ENCODE measurements around the gene IFNGR2.
"Not testable (repeated sequence)": the region's sequence is repeated elsewhere in the genome, so short reads cannot be mapped to it uniquely, and the experiment has no call there.

IFNGR2 gene, protein sequence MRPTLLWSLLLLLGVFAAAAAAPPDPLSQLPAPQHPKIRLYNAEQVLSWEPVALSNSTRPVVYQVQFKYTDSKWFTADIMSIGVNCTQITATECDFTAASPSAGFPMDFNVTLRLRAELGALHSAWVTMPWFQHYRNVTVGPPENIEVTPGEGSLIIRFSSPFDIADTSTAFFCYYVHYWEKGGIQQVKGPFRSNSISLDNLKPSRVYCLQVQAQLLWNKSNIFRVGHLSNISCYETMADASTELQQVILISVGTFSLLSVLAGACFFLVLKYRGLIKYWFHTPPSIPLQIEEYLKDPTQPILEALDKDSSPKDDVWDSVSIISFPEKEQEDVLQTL

GRCh38 chr21:33403128-33403785 lies at the start of gene IFNGR2:
Gene IFNGR2, plus strand, starts transcription at chr21:33403413. Its CDS starts 131 bp downstream, at chr21:33403544.
- no peak for DNase-seq

DNA sequence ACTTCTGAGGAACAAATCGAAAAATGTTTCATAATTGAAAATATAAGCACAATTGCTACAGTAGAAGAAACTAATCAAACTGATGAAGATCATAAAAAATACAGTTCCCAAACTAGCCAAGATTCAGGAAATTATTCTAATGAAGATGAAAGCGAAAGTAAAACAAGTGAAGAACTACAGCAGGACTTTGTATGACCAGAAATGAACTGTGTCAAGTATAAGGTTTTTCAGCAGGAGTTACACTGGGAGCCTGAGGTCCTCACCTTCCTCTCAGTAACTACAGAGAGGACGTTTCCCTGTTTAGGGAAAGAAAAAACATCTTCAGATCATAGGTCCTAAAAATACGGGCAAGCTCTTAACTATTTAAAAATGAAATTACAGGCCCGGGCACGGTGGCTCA lies 47.9 kb upstream of the IFNGR2 start:
- no peak for DNase-seq

DNA sequence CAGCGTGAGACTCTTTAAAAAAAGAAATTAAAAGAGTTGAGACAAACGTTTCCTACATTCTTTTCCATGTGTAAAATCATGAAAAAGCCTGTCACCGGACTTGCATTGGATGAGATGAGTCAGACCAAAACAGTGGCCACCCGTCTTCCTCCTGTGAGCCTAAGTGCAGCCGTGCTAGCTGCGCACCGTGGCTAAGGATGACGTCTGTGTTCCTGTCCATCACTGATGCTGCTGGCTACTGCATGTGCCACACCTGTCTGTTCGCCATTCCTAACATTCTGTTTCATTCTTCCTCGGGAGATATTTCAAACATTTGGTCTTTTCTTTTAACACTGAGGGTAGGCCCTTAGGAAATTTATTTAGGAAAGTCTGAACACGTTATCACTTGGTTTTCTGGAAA lies 47.2 kb upstream of the IFNGR2 start:
- no peak for DNase-seq

- DNase-seq = no peak
Measured at GRCh38 chr21:33357177-33357576, 46.0 kb upstream of the IFNGR2 start.

DNA sequence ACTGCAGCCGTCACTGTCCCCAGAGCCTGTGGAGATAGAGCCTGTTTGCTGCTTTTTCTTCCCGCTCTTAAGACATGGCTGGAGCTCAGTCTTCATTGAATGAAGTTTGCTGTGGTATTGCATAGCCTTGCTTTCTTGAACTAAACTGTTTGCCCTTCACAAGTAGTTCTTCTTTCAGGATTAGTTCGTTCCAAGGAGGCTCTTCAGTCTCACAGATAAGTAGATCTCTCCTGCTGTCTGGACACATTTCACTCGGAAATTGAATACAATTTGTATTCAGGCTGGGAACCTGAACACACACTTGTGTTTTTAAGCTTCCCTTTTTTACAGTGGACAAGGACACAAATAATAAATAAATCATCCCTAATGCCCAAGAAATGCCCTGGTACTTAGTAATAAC lies 43.8 kb upstream of the IFNGR2 start:
- no peak for DNase-seq

GRCh38 chr21:33360281-33360680 lies 42.9 kb upstream of the IFNGR2 start:
- no peak for DNase-seq

- DNase-seq = no peak
Measured at GRCh38 chr21:33360881-33361602, 42.2 kb upstream of the IFNGR2 start.

DNA sequence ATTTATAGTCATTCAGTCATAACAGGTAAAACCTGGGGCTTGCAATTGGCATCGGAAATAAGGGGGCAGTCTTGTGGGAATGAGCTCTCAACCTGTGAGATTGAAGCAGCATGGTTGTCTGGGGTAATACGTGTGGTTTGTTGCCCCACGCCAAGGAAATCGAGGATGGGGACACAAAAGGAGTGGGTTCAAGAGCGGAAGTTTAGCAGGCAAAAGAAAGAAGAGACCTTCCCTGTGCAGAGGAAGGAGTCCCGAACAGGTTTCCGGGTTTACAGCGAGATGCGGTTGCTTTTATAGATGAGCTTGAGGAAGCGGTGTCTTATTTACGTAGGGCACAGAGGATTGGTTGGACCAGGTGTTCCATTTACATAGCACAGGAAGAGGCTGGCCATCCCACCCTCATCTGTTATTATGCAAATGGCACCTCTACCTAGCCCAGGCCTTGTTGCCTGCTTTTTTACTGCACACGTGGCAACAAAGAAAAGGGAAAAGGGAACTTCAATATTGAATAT lies 41.1 kb upstream of the IFNGR2 start:
- no peak for DNase-seq

- not testable (repeated sequence) for DNase-seq
Measured at GRCh38 chr21:33363911-33364609, 39.2 kb upstream of the IFNGR2 start.

GRCh38 chr21:33364830-33365229 lies 38.4 kb upstream of the IFNGR2 start:
- DNase-seq = no peak

- DNase-seq = no peak
Measured at GRCh38 chr21:33367309-33367973, 35.8 kb upstream of the IFNGR2 start.

DNA sequence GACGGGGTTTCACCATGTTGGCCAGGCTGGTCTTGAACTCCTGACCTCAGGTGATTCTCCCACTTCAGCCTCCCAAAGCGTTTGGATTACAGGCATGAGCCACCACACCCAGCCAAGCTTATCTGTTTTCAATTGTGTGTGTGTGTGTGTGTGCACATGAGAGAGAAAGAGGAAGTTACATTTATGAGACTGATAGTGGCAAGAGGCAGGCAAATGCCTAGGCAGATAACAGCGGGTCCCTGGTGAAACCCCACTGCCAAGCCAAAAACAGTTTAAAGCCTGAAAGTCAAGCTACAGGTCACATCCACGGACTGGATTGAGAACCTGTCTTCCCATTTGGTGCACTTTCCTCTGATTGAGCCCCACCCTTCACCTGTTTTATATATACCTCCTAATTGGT lies 35.1 kb upstream of the IFNGR2 start:
- no peak for DNase-seq

DNA sequence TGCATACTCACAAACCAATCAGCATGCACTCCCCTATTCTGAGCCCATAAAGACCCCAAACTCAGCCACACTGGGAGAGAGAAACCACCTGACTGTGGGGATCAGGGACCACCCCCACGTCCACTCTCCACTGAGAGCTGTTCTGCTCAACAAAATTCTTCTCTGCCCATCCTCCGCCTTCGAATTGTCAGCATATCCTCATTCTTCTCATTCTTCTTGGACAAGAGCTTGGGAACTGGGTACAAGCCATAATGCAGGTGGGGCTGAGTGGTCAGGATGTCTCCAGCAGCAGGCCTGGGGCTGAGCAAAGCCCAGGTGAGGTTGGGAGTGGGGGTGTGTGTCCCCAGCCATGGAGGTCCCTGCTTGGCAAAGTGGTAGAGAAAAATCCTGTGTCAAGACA lies 34.6 kb upstream of the IFNGR2 start:
- no peak for DNase-seq

- no peak for DNase-seq
Measured at GRCh38 chr21:33369586-33369985, 33.6 kb upstream of the IFNGR2 start.

DNA sequence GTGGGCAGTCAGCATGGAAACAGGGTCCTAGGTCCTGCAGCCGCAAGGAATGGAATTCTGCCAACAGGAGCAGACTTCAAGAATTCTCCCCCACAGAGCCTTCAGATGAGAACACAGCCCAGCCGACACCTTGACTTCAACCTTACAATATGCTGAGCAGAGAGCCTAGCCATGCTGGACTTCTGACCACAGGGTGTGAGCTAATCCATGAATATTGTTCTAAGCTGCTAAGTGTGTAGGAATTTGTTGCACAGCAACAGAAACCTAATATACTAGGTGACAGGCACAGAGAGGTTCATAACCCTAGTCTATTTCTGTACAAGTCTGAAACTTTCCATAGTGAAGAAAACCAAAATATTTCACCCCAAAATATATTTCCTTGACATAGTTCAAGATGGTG lies 32.9 kb upstream of the IFNGR2 start:
- DNase-seq = no peak

GRCh38 chr21:33371366-33371765 lies 31.8 kb upstream of the IFNGR2 start:
- no peak for DNase-seq

DNA sequence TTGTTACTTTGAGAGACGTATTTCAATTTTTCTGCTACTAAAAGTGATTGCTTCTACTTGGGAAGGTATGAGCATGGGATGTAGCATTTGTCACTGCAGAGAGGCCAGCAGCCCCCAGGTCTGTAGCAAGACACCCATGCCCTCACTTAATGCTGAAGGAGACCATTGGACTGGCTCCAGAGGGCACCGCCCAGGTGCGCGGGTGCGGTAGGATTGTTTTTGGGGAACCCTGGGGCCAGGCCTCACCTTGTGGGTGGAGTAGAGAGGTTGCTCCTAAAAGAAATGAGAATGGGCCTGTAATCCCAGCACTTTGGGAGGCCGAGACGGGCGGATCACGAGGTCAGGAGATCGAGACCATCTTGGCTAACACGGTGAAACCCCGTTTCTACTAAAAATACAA lies 30.6 kb upstream of the IFNGR2 start:
- no peak for DNase-seq

GRCh38 chr21:33373451-33373850 lies 29.8 kb upstream of the IFNGR2 start:
- DNase-seq = no peak

GRCh38 chr21:33374080-33374449 lies 29.1 kb upstream of the IFNGR2 start:
- DNase-seq = no peak

DNA sequence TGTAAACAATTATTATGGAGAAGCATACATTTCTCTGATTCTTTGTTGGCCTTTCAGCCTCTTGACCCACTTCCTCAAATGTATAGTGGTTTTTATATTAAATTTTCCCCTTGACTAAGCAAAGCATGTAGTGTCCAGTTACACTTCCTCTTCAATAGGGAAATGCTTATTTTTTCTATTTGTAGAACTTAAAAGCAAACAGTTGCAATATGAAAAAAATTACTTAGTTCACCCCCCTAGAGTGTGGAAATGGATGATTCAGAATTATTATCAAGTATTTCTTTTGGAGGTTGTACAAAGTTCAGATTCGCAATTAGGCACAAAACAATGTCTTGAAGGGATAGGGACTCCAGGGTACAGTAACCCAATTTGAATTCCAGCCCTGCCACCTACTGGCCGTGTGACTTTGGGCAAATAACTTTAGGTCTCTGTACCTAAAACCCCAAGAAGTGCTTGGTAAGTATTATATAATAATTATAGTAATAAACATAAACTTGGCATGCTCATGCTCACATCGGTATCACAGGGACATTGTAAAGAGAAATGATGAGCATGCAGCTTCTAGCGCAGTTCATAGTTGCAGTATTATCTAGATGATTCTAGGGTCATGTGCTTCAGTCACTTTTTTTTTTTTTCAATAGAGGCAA lies 28.6 kb upstream of the IFNGR2 start:
- DNase-seq = no peak

DNA sequence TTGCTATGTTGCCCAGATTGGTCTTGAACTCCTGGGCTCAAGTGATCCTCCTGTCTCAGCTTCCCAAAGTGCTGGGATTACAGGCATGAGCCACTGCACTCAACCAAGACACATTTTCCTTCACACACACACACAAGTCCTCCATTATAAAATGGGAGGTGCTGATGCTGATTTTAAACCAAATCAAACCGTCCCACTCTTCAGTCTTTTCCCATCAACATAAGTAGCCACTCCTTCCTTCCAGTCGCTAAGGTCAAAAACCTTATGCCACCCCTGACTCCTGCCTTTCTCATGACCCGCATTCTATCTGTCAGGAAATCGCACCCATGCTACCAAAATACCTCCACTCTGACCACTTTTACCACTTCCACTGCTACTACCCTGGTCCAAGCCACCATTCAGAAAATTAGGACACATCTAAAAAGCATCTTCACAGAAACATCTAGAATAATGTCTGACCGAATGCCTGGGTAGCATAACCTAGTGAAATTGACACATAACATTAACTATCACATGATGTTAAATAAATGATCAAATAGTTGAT lies 28.0 kb upstream of the IFNGR2 start:
- no peak for DNase-seq

Measured in cortex of kidney (tissue), 1 donor.